Measurements from ENCODE around the gene TMEM47. TPM values are rescaled to one million over a fixed set of nuclear protein-coding genes. Genes with fewer than 3 reads are reported as not detected.

The TMEM47 gene
- polyA plus RNA-seq, 2 of the 4 experiments (the other 2 are of a cell fraction): 0.56 to 1.4 TPM

DNA sequence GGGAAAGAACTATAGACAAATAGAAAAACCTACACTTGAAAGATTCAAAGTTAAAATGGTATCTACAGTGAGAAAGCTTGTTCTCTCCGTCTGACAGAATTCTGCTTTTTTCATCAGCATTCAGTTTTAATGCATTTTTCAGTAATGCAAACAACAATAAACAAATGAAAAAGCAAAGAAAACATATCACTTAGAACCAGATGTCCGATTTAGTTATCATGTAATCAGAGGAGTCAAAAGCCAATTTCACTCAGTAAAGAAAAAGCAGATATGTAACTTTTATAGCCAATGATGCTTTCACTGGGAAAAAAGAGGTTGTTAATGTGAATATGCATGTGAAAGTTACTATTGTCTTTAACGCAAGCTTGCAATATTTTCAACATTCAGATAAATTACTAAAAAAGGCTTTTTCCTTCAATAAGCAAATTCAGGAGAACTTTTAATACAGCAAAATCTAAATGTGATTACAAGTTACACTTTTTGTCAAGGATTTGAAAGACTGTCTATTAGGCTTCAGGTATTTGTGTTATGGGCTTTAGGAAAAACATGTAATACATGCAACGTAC, 70.7 kb downstream of the TMEM47 start:
- ATAC-seq (no peak), FAIRE-seq (peak; percentile 89), DNase-seq (ENCODE audit: low read depth in 1 of 2, low spot score in 1 of 2) (no peak)
- no peaks in the 10 kb centered on the region for H3K9me3 ChIP-seq
- H3K4me2 ChIP-seq: no peak overlapping the region
- H3K4me3 ChIP-seq: no peak overlapping the region
- H3K4me1 ChIP-seq: no peaks in the 10 kb centered on the region
- no peak overlapping the region for H3K27ac ChIP-seq
- 14% methylated on average over 4 of the region's 4 CpGs for WGBS (ENCODE audit: missing lambda C conversion rate)
- TF ChIP-seq MAFK (IDR thresholded peaks at IDR 0.05; ENCODE audit: partially characterized antibody) (peak; percentile 74), FOSB (CRISPR knock-in tag; IDR thresholded peaks at IDR 0.05) (no peak)
- ChIA-PET CTCF (no interaction called here), POLR2A (no interaction called here)

GRCh38 chrX:34585561-34585960, 71.5 kb downstream of the TMEM47 start:
- no peaks in the 10 kb centered on the region for H3K9me3 ChIP-seq
- 40% methylated on average over 5 of the region's 5 CpGs for WGBS (ENCODE audit: missing lambda C conversion rate)
- no peak overlapping the region for H3K27ac ChIP-seq
- H3K4me3 ChIP-seq: no peak overlapping the region
- ATAC-seq (no peak), FAIRE-seq (no peak), DNase-seq (ENCODE audit: low read depth in 1 of 2, low spot score in 1 of 2) (no peak)
- TF ChIP-seq ZNF302 (CRISPR knock-in tag; IDR thresholded peaks at IDR 0.05) (no peak), CBX8 (IDR thresholded peaks at IDR 0.05) (no peak), ESRRA (IDR thresholded peaks at IDR 0.05; ENCODE audit: borderline replicate concordance, low read length) (no peak), FOXS1 (CRISPR knock-in tag; IDR thresholded peaks at IDR 0.05) (no peak), BCL3 (IDR thresholded peaks at IDR 0.05) (no peak), MAX (IDR thresholded peaks at IDR 0.05) (no peak), CHD4 (IDR thresholded peaks at IDR 0.05; ENCODE audit: borderline replicate concordance) (no peak), HDAC2 (IDR thresholded peaks at IDR 0.05) (no peak), HOXB5 (CRISPR knock-in tag; IDR thresholded peaks at IDR 0.05) (no peak), REST (IDR thresholded peaks at IDR 0.05) (no peak), GATA3 (IDR thresholded peaks at IDR 0.05; ENCODE audit: borderline replicate concordance) (no peak), SMC3 (IDR thresholded peaks at IDR 0.05) (no peak), RAD21 (conservative IDR thresholded peaks at IDR 0.05 in 1 of 2, IDR thresholded peaks at IDR 0.05 in 1 of 2) (no peak), TFCP2L1 (CRISPR knock-in tag; IDR thresholded peaks at IDR 0.05) (no peak)
- TF ChIP-seq, protein P1, sequence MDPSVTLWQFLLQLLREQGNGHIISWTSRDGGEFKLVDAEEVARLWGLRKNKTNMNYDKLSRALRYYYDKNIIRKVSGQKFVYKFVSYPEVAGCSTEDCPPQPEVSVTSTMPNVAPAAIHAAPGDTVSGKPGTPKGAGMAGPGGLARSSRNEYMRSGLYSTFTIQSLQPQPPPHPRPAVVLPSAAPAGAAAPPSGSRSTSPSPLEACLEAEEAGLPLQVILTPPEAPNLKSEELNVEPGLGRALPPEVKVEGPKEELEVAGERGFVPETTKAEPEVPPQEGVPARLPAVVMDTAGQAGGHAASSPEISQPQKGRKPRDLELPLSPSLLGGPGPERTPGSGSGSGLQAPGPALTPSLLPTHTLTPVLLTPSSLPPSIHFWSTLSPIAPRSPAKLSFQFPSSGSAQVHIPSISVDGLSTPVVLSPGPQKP (IDR thresholded peaks at IDR 0.05; ENCODE audit: low read depth, low read length): no peak
- TF ChIP-seq, protein P2, sequence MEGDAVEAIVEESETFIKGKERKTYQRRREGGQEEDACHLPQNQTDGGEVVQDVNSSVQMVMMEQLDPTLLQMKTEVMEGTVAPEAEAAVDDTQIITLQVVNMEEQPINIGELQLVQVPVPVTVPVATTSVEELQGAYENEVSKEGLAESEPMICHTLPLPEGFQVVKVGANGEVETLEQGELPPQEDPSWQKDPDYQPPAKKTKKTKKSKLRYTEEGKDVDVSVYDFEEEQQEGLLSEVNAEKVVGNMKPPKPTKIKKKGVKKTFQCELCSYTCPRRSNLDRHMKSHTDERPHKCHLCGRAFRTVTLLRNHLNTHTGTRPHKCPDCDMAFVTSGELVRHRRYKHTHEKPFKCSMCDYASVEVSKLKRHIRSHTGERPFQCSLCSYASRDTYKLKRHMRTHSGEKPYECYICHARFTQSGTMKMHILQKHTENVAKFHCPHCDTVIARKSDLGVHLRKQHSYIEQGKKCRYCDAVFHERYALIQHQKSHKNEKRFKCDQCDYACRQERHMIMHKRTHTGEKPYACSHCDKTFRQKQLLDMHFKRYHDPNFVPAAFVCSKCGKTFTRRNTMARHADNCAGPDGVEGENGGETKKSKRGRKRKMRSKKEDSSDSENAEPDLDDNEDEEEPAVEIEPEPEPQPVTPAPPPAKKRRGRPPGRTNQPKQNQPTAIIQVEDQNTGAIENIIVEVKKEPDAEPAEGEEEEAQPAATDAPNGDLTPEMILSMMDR (IDR thresholded peaks at IDR 0.05): no peak
- POLR2A ChIA-PET: interaction anchor here (0.6 kb wide), 1 partner anchor 535 kb away, joined by 5 read pairs; no protein-coding TSS in a partner anchor
- no peaks in the 10 kb centered on the region for H3K4me1 ChIP-seq
- H3K4me2 ChIP-seq: no peak overlapping the region
- CTCF ChIA-PET: no interaction called here

Measured in A549 (cell line).